ENCODE data around the gene MAP2K3. TPM values are rescaled to one million over a fixed set of nuclear protein-coding genes. Genes with fewer than 3 reads are reported as not detected.

The MAP2K3 gene
- total RNA-seq, 1 donor from 2014 or later: 3.5 TPM

GRCh38 chr17:21253646-21254441 is 30.7 kb upstream of the MAP2K3 start:
- TF ChIP-seq, protein P1, sequence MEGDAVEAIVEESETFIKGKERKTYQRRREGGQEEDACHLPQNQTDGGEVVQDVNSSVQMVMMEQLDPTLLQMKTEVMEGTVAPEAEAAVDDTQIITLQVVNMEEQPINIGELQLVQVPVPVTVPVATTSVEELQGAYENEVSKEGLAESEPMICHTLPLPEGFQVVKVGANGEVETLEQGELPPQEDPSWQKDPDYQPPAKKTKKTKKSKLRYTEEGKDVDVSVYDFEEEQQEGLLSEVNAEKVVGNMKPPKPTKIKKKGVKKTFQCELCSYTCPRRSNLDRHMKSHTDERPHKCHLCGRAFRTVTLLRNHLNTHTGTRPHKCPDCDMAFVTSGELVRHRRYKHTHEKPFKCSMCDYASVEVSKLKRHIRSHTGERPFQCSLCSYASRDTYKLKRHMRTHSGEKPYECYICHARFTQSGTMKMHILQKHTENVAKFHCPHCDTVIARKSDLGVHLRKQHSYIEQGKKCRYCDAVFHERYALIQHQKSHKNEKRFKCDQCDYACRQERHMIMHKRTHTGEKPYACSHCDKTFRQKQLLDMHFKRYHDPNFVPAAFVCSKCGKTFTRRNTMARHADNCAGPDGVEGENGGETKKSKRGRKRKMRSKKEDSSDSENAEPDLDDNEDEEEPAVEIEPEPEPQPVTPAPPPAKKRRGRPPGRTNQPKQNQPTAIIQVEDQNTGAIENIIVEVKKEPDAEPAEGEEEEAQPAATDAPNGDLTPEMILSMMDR (IDR thresholded peaks at IDR 0.05): no peak
- no peak for TF ChIP-seq EZH2 (IDR thresholded peaks at IDR 0.05)
- no peak for TF ChIP-seq EZH2phosphoT487 (IDR thresholded peaks at IDR 0.05)
- H3K9ac ChIP-seq: no peak overlapping the region
- H3K9me3 ChIP-seq (ENCODE audit: low read depth): no peaks in the 10 kb centered on the region
- Mint-ChIP-seq H3K9me3 (no peaks in the 10 kb centered on the region), H3K4me1 (peaks cover 13% of the 10 kb centered on the region), H3K27ac (peak overlapping the region; percentile 29), H3K27me3 (ENCODE audit: insufficient read depth, low read depth) (peaks cover 7% of the 10 kb centered on the region), H3K36me3 (no peaks in the 10 kb centered on the region), H3K4me3 (peak overlapping the region; percentile 89)
- H3K4me1 ChIP-seq: no peaks in the 10 kb centered on the region
- H4K20me1 ChIP-seq (ENCODE audit: low read depth): peaks cover 21% of the 10 kb centered on the region
- DNase-seq (ENCODE audit: low spot score): no peak
- peaks cover 21% of the 10 kb centered on the region for H3K27me3 ChIP-seq
- no peaks in the 10 kb centered on the region for H3K36me3 ChIP-seq
- peaks cover 8% of the 10 kb centered on the region for H3F3A ChIP-seq (ENCODE audit: low read depth)
- H3K4me2 ChIP-seq: peak overlapping the region; percentile 82
- no peak overlapping the region for H3K27ac ChIP-seq
- peak overlapping the region; percentile 75 for H3K4me3 ChIP-seq
- H3K79me2 ChIP-seq (ENCODE audit: low read depth): no peaks in the 10 kb centered on the region
- H2AFZ ChIP-seq (replicated peaks): peak overlapping the region; percentile 98

- H3K9me3 Mint-ChIP-seq: no peaks in the 10 kb centered on the region
- Histone ChIP-seq H3K27ac (no peak overlapping the region), H3K4me3 (no peak overlapping the region), H4K20me1 (ENCODE audit: low read depth) (no peaks in the 10 kb centered on the region), H3K27me3 (peaks cover 13% of the 10 kb centered on the region), H2AFZ (replicated peaks) (no peak overlapping the region), H3K36me3 (no peaks in the 10 kb centered on the region), H3K9ac (no peak overlapping the region), H3K79me2 (ENCODE audit: low read depth) (no peaks in the 10 kb centered on the region), H3K4me1 (no peaks in the 10 kb centered on the region), H3F3A (ENCODE audit: low read depth) (peaks cover 7% of the 10 kb centered on the region), H3K4me2 (no peak overlapping the region), H3K9me3 (ENCODE audit: low read depth) (no peaks in the 10 kb centered on the region)
- TF ChIP-seq, protein P1 (IDR thresholded peaks at IDR 0.05): no peak
- TF ChIP-seq EZH2phosphoT487 (IDR thresholded peaks at IDR 0.05): no peak
- TF ChIP-seq EZH2 (IDR thresholded peaks at IDR 0.05): no peak
- no peak overlapping the region for H3K4me3 Mint-ChIP-seq
- no peaks in the 10 kb centered on the region for H3K36me3 Mint-ChIP-seq
- peaks cover 15% of the 10 kb centered on the region for H3K27me3 Mint-ChIP-seq (ENCODE audit: insufficient read depth, low read depth)
- DNase-seq (ENCODE audit: low spot score): no peak
- H3K4me1 Mint-ChIP-seq: peaks cover 7% of the 10 kb centered on the region
- no peak overlapping the region for H3K27ac Mint-ChIP-seq
Measured at GRCh38 chr17:21258593-21258992, 25.9 kb upstream of the MAP2K3 start.

GRCh38 chr17:21262259-21262993 is 22.1 kb upstream of the MAP2K3 start:
- Histone ChIP-seq H3K4me1 (no peaks in the 10 kb centered on the region), H3K36me3 (no peaks in the 10 kb centered on the region), H4K20me1 (ENCODE audit: low read depth) (no peaks in the 10 kb centered on the region), H3K27ac (no peak overlapping the region), H3K9ac (no peak overlapping the region), H3K4me2 (no peak overlapping the region), H3K4me3 (no peak overlapping the region), H3K27me3 (no peaks in the 10 kb centered on the region), H2AFZ (replicated peaks) (no peak overlapping the region), H3K79me2 (ENCODE audit: low read depth) (no peaks in the 10 kb centered on the region), H3F3A (ENCODE audit: low read depth) (no peaks in the 10 kb centered on the region), H3K9me3 (ENCODE audit: low read depth) (no peaks in the 10 kb centered on the region)
- Mint-ChIP-seq H3K27ac (no peak overlapping the region), H3K36me3 (no peaks in the 10 kb centered on the region), H3K9me3 (no peaks in the 10 kb centered on the region), H3K27me3 (ENCODE audit: insufficient read depth, low read depth) (peaks cover 16% of the 10 kb centered on the region), H3K4me3 (no peak overlapping the region), H3K4me1 (peaks cover 4% of the 10 kb centered on the region)
- no peak for DNase-seq (ENCODE audit: low spot score)
- TF ChIP-seq EZH2 (IDR thresholded peaks at IDR 0.05) (no peak), EZH2phosphoT487 (IDR thresholded peaks at IDR 0.05) (no peak)
- TF ChIP-seq, protein P1 (IDR thresholded peaks at IDR 0.05): no peak
